Calu3 (cell line): ENCODE results near the gene IL23R. TPM values are rescaled to one million over a fixed set of nuclear protein-coding genes. Genes with fewer than 3 reads are reported as not detected.

Experiments used
- BruUV-seq: library from RNA; stranded (reverse); fragments of 400-500 nt; replicated peaks from 2 replicates; lab custom pipeline; 2021; lab: Mats Ljungman, UMichigan
- CTCF ChIA-PET: fragments of 300-600 bp; sonication (Branson Sonifier 250); formaldehyde crosslinking; loops from one replicate; lab custom pipeline; 2022; ENCODE audit warnings: antibody characterized with exemption; lab: Charles Lee
- DNase-seq: peaks from one replicate; pipeline ENCODE4 v3.0.0; 2022
- H3K27ac Mint-ChIP-seq: one replicate; pipeline ENCODE4 v1.8.0; 2022; ENCODE audit warnings: mixed read lengths; ENCODE audit not compliant: unreplicated experiment
- H3K27me3 Mint-ChIP-seq: one replicate; pipeline ENCODE4 v1.8.0; 2022; ENCODE audit warnings: mixed read lengths; ENCODE audit not compliant: unreplicated experiment
- H3K36me3 Mint-ChIP-seq: one replicate; pipeline ENCODE4 v1.8.0; 2022; ENCODE audit warnings: mild to moderate bottlenecking, moderate library complexity, mixed read lengths; ENCODE audit not compliant: insufficient read depth, unreplicated experiment
- H3K4me1 Mint-ChIP-seq: one replicate; pipeline ENCODE4 v1.8.0; 2022; ENCODE audit warnings: mild to moderate bottlenecking, low read depth, mixed read lengths; ENCODE audit not compliant: unreplicated experiment
- H3K4me3 Mint-ChIP-seq: one replicate; pipeline ENCODE4 v1.8.0; 2022; ENCODE audit warnings: mild to moderate bottlenecking, low read depth, moderate library complexity, mixed read lengths; ENCODE audit not compliant: unreplicated experiment
- H3K9me3 Mint-ChIP-seq: one replicate; pipeline ENCODE4 v1.8.0; 2022; ENCODE audit warnings: low read depth, mixed read lengths; ENCODE audit not compliant: unreplicated experiment
- intact Hi-C: fragments of 100-400 bp; cut with micrococcal nuclease; formaldehyde crosslinking; loops from one replicate; pipeline ENCODE4 v1.10.0; 2022; ENCODE audit not compliant: unreplicated experiment
- total RNA-seq: library from RNA; stranded (reverse); gene quantifications from 2 replicates; pipeline ENCODE4 v1.2.3, GENCODE V29; 2022
- TF ChIP-seq, protein P1 (sequence below): fragments of 200-600 bp; IDR thresholded peaks from one replicate; pipeline ENCODE4 v1.8.0; 2022; ENCODE audit warnings: antibody characterized with exemption; ENCODE audit not compliant: unreplicated experiment

The IL23R gene
- total RNA-seq, 1 experiment from 2014 or later: not detected

DNA sequence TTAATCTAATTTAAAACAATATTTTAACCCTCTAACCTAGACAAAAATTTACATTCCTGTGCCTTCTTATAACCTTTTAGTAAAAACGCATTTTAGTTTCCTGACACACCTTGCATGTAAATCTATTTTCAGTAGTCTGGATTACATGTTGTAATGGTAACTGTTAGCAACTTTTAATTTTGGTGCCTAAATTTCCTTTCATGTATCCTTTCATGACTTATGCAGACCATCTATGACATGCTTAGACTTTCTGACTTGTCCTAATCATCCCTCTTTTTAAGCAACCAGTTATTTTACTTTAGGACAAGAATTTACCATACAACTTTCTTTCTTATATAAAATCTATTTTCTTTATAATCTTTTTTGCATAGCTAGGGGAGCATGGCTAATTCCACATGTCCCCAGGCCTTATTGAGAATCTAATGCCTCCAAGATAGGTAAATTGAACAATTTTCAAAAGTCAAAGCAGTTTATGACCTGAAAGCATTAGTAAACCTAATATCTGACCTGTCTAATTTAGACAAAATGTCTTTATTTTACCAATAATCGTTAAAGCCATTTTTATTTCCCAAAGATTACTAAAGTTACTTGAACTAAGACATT lies 83.9 kb downstream of the IL23R start:
- intact Hi-C loops: no loop called here
- Mint-ChIP-seq H3K27ac (no peak overlapping the region), H3K27me3 (peaks cover 23% of the 10 kb centered on the region), H3K36me3 (no peaks in the 10 kb centered on the region), H3K4me1 (no peaks in the 10 kb centered on the region), H3K9me3 (peaks cover 3% of the 10 kb centered on the region), H3K4me3 (no peak overlapping the region)
- TF ChIP-seq, protein P1, sequence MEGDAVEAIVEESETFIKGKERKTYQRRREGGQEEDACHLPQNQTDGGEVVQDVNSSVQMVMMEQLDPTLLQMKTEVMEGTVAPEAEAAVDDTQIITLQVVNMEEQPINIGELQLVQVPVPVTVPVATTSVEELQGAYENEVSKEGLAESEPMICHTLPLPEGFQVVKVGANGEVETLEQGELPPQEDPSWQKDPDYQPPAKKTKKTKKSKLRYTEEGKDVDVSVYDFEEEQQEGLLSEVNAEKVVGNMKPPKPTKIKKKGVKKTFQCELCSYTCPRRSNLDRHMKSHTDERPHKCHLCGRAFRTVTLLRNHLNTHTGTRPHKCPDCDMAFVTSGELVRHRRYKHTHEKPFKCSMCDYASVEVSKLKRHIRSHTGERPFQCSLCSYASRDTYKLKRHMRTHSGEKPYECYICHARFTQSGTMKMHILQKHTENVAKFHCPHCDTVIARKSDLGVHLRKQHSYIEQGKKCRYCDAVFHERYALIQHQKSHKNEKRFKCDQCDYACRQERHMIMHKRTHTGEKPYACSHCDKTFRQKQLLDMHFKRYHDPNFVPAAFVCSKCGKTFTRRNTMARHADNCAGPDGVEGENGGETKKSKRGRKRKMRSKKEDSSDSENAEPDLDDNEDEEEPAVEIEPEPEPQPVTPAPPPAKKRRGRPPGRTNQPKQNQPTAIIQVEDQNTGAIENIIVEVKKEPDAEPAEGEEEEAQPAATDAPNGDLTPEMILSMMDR: no peak
- no TSS peak for BruUV-seq
- no peak for DNase-seq
- CTCF ChIA-PET: no interaction called here

DNA sequence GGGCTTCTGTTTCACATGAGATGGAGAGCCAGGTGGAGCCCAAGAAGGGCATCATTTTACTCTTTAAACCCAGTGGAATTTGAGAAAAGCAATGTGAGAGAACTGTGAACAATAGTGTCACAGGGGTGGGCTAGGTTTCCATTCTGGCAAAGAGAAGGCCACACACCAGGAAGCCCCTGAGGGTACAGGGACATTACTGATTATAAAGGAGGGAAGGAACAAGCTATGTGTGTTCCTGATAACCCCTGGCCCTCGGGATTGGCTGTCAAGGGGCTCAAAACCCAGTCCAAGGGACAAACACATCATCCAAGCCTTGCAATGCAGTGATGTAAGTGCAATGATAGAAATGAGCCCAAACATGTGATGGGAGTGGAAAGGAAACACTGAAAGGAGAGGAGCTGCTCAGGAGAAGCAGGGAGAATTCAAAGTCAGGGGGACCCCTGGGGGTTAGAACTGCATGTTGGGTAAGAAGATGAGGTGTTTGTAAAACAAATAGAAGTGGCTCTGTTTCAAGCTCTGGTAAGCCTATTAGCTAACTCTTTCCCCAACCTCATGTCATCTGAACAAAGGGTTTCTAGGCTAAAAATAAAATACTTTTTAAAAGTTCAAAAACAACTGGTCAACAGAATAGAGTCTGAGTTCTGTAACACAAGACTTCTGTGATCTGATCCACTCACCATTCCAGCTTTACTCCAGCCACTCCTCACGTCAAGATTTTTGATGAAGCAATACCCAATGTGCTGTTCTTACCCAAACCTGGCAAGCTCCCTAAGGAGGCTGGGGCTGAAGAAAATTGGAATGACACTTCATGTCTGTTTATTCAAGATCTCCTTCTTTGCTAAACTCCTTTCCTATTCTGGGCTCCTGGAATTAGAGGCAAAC lies 90.3 kb downstream of the IL23R start:
- CTCF ChIA-PET: no interaction called here
- TF ChIP-seq, protein P1: no peak
- no peaks in the 10 kb centered on the region for H3K4me1 Mint-ChIP-seq
- no TSS peak for BruUV-seq
- H3K9me3 Mint-ChIP-seq: no peaks in the 10 kb centered on the region
- no peak for DNase-seq
- no peak overlapping the region for H3K4me3 Mint-ChIP-seq
- H3K36me3 Mint-ChIP-seq: no peaks in the 10 kb centered on the region
- no peak overlapping the region for H3K27ac Mint-ChIP-seq
- intact Hi-C loops: no loop called here
- no peaks in the 10 kb centered on the region for H3K27me3 Mint-ChIP-seq

DNA sequence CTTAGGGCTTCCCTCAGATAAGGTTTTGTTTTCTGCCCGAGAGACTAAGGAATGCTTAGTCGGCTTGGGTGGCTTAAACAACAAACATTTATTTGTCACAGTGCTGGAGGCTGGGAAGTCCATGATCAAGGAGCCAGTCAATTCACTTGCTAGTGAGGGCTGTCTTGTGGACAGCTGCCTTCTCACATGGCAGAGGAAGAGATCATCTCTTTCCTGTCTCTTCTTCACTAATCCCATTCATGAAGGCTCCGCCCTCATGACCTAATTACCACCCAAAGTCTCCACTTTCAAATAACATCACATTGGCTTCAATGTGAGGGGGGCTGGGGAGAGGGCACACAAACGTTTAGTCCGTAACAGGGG lies 90.9 kb downstream of the IL23R start:
- TF ChIP-seq, protein P1: no peak
- BruUV-seq: no TSS peak
- Mint-ChIP-seq H3K27me3 (no peaks in the 10 kb centered on the region), H3K4me1 (no peaks in the 10 kb centered on the region), H3K27ac (no peak overlapping the region), H3K36me3 (no peaks in the 10 kb centered on the region), H3K4me3 (no peak overlapping the region), H3K9me3 (no peaks in the 10 kb centered on the region)
- no peak for DNase-seq
- intact Hi-C loops: no loop called here
- CTCF ChIA-PET: no interaction called here

DNA sequence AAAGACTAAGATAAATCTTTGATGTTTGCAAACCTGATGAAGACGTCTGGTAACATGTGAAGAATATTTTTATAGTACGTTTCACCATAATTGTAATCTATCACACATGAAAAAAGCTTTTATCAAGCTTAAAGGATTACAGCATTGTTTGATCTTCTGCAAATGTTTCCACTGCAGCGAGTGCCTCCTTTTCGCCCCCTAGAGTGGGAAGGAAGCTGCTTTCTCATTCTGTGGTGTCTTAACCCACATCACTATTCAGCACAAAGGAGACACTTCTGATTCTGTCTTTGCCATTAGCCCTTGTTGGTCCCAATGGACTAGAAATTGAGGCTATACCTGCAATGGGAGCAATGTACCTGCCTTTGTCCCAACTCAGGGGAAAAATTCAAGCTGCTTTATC lies 95.4 kb downstream of the IL23R start:
- intact Hi-C loops: no loop called here
- Mint-ChIP-seq H3K4me1 (no peaks in the 10 kb centered on the region), H3K9me3 (no peaks in the 10 kb centered on the region), H3K27ac (no peak overlapping the region), H3K27me3 (no peaks in the 10 kb centered on the region), H3K36me3 (no peaks in the 10 kb centered on the region), H3K4me3 (no peak overlapping the region)
- no peak for DNase-seq
- TF ChIP-seq, protein P1: no peak
- CTCF ChIA-PET: no interaction called here
- no TSS peak for BruUV-seq
